Esophagus squamous epithelium (tissue), 4 donors: Measurements from ENCODE around the gene JAK3.

ENCODE experiments used
- CTCF ChIP-seq, 6 experiments: fragments of 450-650 bp in 4 of 6; fragments of 200-600 bp in 2 of 6; sonication (generic) in 2 of 6; IDR thresholded peaks; one replicate each; pipeline ENCODE4 v1.5.1; 2016 to 2019; ENCODE audit warnings: antibody characterized with exemption in 6 of 6, mild to moderate bottlenecking in 4 of 6, moderate library complexity in 4 of 6
- POLR2A ChIP-seq, 4 donors: fragments of 450-650 bp; IDR thresholded peaks; one replicate each; pipeline ENCODE4 v1.6.1; 2017; ENCODE audit warnings: antibody characterized with exemption in 4 of 4, mild to moderate bottlenecking in 4 of 4, moderate library complexity in 3 of 4

GRCh38 chr19:17842663-17843291 lies 5.0 kb downstream of the JAK3 start:
- TF ChIP-seq CTCF (IDR thresholded peaks at IDR 0.05) (no peak), POLR2A (IDR thresholded peaks at IDR 0.05) (no peak)
